NT2/D1 (cell line): Measurements from ENCODE around the gene RABEP2.

Source experiments
- SUZ12 ChIP-seq: IDR thresholded peaks from 2 replicates; pipeline ENCODE4 v1.6.1; 2011; ENCODE audit not compliant: insufficient read length, insufficient read depth; ENCODE audit errors: extremely low read depth
- ZNF274 ChIP-seq: IDR thresholded peaks from 2 replicates; pipeline ENCODE4 v1.6.1; 2011; ENCODE audit warnings: mild to moderate bottlenecking, low read depth, low read length

DNA sequence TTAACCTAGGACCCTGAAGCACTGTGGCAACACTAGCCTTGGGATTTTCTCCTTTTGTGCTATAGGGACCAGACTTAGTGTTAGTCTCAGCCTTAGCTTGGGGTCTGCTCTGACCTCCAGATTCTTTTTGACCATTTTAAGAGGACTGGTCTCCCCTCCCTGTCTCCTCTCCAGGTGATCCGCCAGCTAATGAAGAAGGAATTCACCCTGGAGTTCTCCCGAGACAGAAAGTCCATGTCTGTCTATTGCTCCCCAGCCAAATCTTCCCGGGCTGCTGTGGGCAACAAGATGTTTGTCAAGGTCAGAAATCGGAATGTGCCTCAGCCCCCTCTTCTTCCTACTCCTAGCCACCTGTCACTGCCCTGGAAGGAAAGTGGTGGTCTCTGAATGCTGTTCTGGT is 27.2 kb downstream of the RABEP2 start:
- no peak for TF ChIP-seq SUZ12
- no peak for TF ChIP-seq ZNF274
